Endothelial cell (in vitro differentiated cells): ENCODE measurements around the gene TMEM225B. TPM values are rescaled to one million over a fixed set of nuclear protein-coding genes. Genes with fewer than 3 reads are reported as not detected.

Experiments used
- DNase-seq: peaks from one replicate; pipeline ENCODE4 v3.0.0; 2021; ENCODE audit warnings: low spot score
- H3K27ac Mint-ChIP-seq: one replicate; pipeline ENCODE4 v1.8.0; 2021; ENCODE audit warnings: mixed read lengths, inconsistent platforms; ENCODE audit not compliant: unreplicated experiment
- H3K27me3 Mint-ChIP-seq: one replicate; pipeline ENCODE4 v1.8.0; 2021; ENCODE audit warnings: mild to moderate bottlenecking, moderate library complexity, mixed read lengths, inconsistent platforms; ENCODE audit not compliant: unreplicated experiment
- H3K36me3 Mint-ChIP-seq: one replicate; pipeline ENCODE4 v1.8.0; 2021; ENCODE audit warnings: mild to moderate bottlenecking, low read depth, mixed read lengths, inconsistent platforms; ENCODE audit not compliant: unreplicated experiment
- H3K4me1 Mint-ChIP-seq: one replicate; pipeline ENCODE4 v1.8.0; 2021; ENCODE audit warnings: mild to moderate bottlenecking, mixed read lengths, inconsistent platforms; ENCODE audit not compliant: unreplicated experiment
- H3K4me3 Mint-ChIP-seq: one replicate; pipeline ENCODE4 v1.8.0; 2021; ENCODE audit warnings: mild to moderate bottlenecking, mixed read lengths, inconsistent platforms; ENCODE audit not compliant: unreplicated experiment
- H3K9me3 Mint-ChIP-seq: one replicate; pipeline ENCODE4 v1.8.0; 2021; ENCODE audit warnings: mixed read lengths, inconsistent platforms; ENCODE audit not compliant: unreplicated experiment
- CTCF ChIP-seq: fragments of 200-600 bp; sonication (generic); IDR thresholded peaks from one replicate; pipeline ENCODE4 v1.5.0; 2021; ENCODE audit warnings: antibody characterized with exemption; ENCODE audit not compliant: unreplicated experiment
- total RNA-seq: library from RNA; stranded (reverse); fragmentation: NEBNext Ultra II Directional; extraction: Animal tissue kit (Norgen Biotek cat#: 25700); gene quantifications from one replicate; pipeline ENCODE4 v1.2.1, GENCODE V29; 2021; ENCODE audit not compliant: unreplicated experiment

Gene TMEM225B
- total RNA-seq, 1 donor from 2014 or later: 0.46 TPM

GRCh38 chr7:99625321-99625720 lies 27.3 kb downstream of the TMEM225B start:
- Mint-ChIP-seq H3K27me3 (peaks cover 13% of the 10 kb centered on the region), H3K9me3 (no peaks in the 10 kb centered on the region), H3K4me1 (peaks cover 41% of the 10 kb centered on the region), H3K27ac (no peak overlapping the region), H3K36me3 (peaks cover 77% of the 10 kb centered on the region), H3K4me3 (peak overlapping the region; percentile 78)
- DNase-seq: no peak
- TF ChIP-seq CTCF: no peak

GRCh38 chr7:99625961-99626360 lies 27.9 kb downstream of the TMEM225B start:
- H3K4me1 Mint-ChIP-seq: peaks cover 37% of the 10 kb centered on the region
- H3K36me3 Mint-ChIP-seq: peaks cover 78% of the 10 kb centered on the region
- H3K27ac Mint-ChIP-seq: no peak overlapping the region
- H3K9me3 Mint-ChIP-seq: no peaks in the 10 kb centered on the region
- peak; percentile 23 for TF ChIP-seq CTCF
- DNase-seq: no peak
- H3K4me3 Mint-ChIP-seq: no peak overlapping the region
- H3K27me3 Mint-ChIP-seq: peaks cover 14% of the 10 kb centered on the region

GRCh38 chr7:99626661-99627060 lies 28.6 kb downstream of the TMEM225B start:
- Mint-ChIP-seq H3K36me3 (peaks cover 72% of the 10 kb centered on the region), H3K27me3 (peaks cover 14% of the 10 kb centered on the region), H3K4me1 (peaks cover 30% of the 10 kb centered on the region), H3K27ac (no peak overlapping the region), H3K4me3 (no peak overlapping the region), H3K9me3 (no peaks in the 10 kb centered on the region)
- no peak for DNase-seq
- no peak for TF ChIP-seq CTCF

- no peak overlapping the region for H3K27ac Mint-ChIP-seq
- TF ChIP-seq CTCF: no peak
- H3K27me3 Mint-ChIP-seq: peaks cover 14% of the 10 kb centered on the region
- no peaks in the 10 kb centered on the region for H3K9me3 Mint-ChIP-seq
- DNase-seq: no peak
- H3K4me3 Mint-ChIP-seq: no peak overlapping the region
- peaks cover 27% of the 10 kb centered on the region for H3K4me1 Mint-ChIP-seq
- peaks cover 68% of the 10 kb centered on the region for H3K36me3 Mint-ChIP-seq
These were observed 29.4 kb downstream of the TMEM225B start for GRCh38 chr7:99627513-99627912.

- peak overlapping the region; percentile 21 for H3K4me3 Mint-ChIP-seq
- peaks cover 12% of the 10 kb centered on the region for H3K27me3 Mint-ChIP-seq
- TF ChIP-seq CTCF: no peak
- no peaks in the 10 kb centered on the region for H3K9me3 Mint-ChIP-seq
- no peak for DNase-seq
- no peak overlapping the region for H3K27ac Mint-ChIP-seq
- H3K4me1 Mint-ChIP-seq: peaks cover 18% of the 10 kb centered on the region
- H3K36me3 Mint-ChIP-seq: peaks cover 59% of the 10 kb centered on the region
These were observed 30.7 kb downstream of the TMEM225B start for GRCh38 chr7:99628471-99629465.
